ENCODE data around the gene GIMAP2. TPM values are rescaled to one million over a fixed set of nuclear protein-coding genes. Genes with fewer than 3 reads are reported as not detected.

GIMAP2 gene
- total RNA-seq, 1 donor from 2014 or later = not detected

DNA sequence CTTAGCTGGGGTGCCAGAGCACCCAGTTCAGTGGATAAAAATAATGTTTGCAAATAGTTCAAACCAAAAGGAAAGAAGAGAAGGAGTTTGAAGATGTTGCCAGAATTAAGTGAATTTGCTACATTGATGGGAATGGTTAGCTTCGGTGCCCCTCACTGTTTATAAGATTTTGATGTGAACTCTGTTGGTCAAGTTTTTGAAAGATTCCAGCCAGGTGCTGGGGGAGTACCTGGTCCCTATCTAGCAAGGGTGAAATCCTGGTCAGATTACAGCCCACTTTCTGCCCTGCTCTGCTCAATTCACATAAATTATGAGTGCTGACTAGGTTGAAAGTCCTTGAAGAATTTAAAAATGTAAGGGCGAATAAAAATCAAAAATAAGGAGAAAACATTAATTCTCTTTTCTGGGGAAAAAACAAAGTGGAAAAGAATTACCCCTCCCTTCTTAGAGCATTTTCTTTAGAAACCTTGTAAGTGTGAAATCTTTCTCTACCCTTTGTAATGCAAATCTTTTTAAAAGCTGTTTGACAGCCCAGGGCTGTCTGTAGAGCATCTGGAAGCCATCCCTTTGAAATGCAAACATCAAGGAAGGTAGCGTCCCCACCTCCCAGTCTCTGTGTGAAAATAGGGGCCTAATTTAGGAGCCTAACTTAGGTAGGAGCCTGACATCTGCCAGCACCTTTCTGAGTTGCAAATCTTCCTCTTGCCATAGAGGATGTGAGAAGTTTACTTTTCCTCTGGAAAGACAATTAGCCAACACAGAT lies 50.3 kb downstream of the GIMAP2 start:
- Histone ChIP-seq H3K27me3 (peaks cover 100% of the 10 kb centered on the region), H3K27ac (no peak overlapping the region), H3F3A (ENCODE audit: low read depth) (no peaks in the 10 kb centered on the region), H3K9ac (no peak overlapping the region), H3K9me3 (ENCODE audit: low read depth) (no peaks in the 10 kb centered on the region), H2AFZ (replicated peaks) (no peak overlapping the region), H3K4me3 (no peak overlapping the region), H3K79me2 (ENCODE audit: low read depth) (no peaks in the 10 kb centered on the region), H4K20me1 (ENCODE audit: low read depth) (no peaks in the 10 kb centered on the region), H3K4me2 (peak overlapping the region; percentile 39), H3K4me1 (peaks cover 16% of the 10 kb centered on the region), H3K36me3 (no peaks in the 10 kb centered on the region)
- no peak overlapping the region for H3K27ac Mint-ChIP-seq
- H3K36me3 Mint-ChIP-seq = no peaks in the 10 kb centered on the region
- H3K27me3 Mint-ChIP-seq (ENCODE audit: insufficient read depth, low read depth) = peaks cover 17% of the 10 kb centered on the region
- H3K4me1 Mint-ChIP-seq = peaks cover 19% of the 10 kb centered on the region
- no peaks in the 10 kb centered on the region for H3K9me3 Mint-ChIP-seq
- TF ChIP-seq, protein P1, sequence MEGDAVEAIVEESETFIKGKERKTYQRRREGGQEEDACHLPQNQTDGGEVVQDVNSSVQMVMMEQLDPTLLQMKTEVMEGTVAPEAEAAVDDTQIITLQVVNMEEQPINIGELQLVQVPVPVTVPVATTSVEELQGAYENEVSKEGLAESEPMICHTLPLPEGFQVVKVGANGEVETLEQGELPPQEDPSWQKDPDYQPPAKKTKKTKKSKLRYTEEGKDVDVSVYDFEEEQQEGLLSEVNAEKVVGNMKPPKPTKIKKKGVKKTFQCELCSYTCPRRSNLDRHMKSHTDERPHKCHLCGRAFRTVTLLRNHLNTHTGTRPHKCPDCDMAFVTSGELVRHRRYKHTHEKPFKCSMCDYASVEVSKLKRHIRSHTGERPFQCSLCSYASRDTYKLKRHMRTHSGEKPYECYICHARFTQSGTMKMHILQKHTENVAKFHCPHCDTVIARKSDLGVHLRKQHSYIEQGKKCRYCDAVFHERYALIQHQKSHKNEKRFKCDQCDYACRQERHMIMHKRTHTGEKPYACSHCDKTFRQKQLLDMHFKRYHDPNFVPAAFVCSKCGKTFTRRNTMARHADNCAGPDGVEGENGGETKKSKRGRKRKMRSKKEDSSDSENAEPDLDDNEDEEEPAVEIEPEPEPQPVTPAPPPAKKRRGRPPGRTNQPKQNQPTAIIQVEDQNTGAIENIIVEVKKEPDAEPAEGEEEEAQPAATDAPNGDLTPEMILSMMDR (IDR thresholded peaks at IDR 0.05) = no peak
- TF ChIP-seq EZH2phosphoT487 (IDR thresholded peaks at IDR 0.05) (no peak), EZH2 (IDR thresholded peaks at IDR 0.05) (no peak)
- peak; percentile 49 for DNase-seq (ENCODE audit: low spot score)
- no peak overlapping the region for H3K4me3 Mint-ChIP-seq

DNA sequence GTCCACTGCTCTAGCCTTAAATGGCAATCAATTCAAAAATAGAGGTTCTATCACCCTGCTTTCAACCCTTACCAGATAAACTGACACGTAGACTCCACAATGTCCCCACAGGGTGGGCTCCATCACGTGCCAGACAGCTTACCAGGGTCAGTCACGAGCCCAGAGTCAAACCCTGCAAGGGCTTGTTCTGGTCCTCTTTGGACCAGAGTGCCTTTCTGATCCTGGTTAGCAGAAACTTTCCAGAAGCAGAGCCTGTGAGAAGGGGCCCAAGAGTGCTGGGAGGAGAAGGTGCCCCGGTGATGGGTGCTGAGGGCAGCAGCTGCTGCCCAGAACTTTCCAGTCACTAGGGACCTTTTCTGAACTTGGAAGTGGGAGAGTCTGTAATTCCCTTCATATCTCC lies 51.4 kb downstream of the GIMAP2 start:
- TF ChIP-seq EZH2phosphoT487 (IDR thresholded peaks at IDR 0.05) = no peak
- TF ChIP-seq, protein P1 (IDR thresholded peaks at IDR 0.05) = no peak
- TF ChIP-seq EZH2 (IDR thresholded peaks at IDR 0.05) = no peak
- H3K27ac ChIP-seq = no peak overlapping the region

DNA sequence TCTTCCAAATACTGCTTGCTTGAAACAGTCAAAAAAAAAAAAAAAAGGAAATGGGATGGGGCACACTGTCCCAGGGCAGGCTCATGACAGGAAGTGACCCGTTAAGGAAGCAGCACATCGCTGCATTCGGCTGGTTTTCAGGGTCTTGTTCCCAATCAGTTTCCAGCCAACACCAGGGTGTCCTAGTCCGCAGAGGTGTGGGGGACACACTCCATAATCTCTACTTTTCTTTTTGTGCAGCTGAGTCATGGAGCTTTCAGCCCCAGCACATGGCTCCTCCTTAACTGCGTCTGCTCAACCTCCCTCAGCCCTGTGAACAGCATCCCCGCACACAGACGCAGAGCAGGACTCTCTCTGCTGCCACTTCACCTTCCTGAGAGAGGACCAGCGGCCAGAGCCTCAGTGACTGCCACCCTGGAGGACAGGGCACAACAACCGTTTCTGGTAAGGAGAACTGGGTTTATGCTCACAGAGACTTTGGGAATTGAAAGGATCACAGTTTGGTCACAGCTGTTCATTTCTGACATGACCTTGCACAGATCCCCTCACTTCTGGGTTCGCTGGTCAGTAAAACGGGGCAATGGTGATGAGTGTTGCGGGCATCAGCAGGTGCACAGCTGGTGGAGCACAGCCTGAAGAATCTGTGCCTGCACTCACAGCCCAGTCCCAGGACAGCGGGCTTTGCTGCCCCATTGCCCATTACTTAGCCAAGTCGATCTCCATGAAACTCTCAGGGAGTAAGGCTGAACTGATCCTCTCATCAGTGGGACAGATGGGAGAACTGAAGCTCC lies 52.0 kb downstream of the GIMAP2 start, which contains the start of gene GIMAP5:
GIMAP5 (plus strand) TSS at position 154 of the 791 bp plus-strand sequence. CDS start 3,467 bp downstream, outside the sequence.
- no peaks in the 10 kb centered on the region for H3K36me3 Mint-ChIP-seq
- Histone ChIP-seq H3F3A (ENCODE audit: low read depth) (no peaks in the 10 kb centered on the region), H3K9me3 (ENCODE audit: low read depth) (no peaks in the 10 kb centered on the region), H3K4me2 (peak within 1 kb of the TSS; percentile 39), H3K27ac (no peak within 1 kb of the TSS), H3K36me3 (no peaks in the 10 kb centered on the region), H3K79me2 (ENCODE audit: low read depth) (no peaks in the 10 kb centered on the region), H4K20me1 (ENCODE audit: low read depth) (no peaks in the 10 kb centered on the region), H3K4me3 (no peak within 1 kb of the TSS), H3K27me3 (peaks cover 100% of the 10 kb centered on the region), H2AFZ (replicated peaks) (no peak within 1 kb of the TSS), H3K9ac (no peak within 1 kb of the TSS), H3K4me1 (peaks cover 16% of the 10 kb centered on the region)
- DNase-seq (ENCODE audit: low spot score) = no peak
- peaks cover 5% of the 10 kb centered on the region for H3K9me3 Mint-ChIP-seq
- no peak within 1 kb of the TSS for H3K27ac Mint-ChIP-seq
- H3K4me1 Mint-ChIP-seq = peaks cover 19% of the 10 kb centered on the region
- TF ChIP-seq EZH2 (IDR thresholded peaks at IDR 0.05) = no peak
- TF ChIP-seq, protein P1 (IDR thresholded peaks at IDR 0.05) = no peak
- no peak for TF ChIP-seq EZH2phosphoT487 (IDR thresholded peaks at IDR 0.05)
- no peak within 1 kb of the TSS for H3K4me3 Mint-ChIP-seq
- H3K27me3 Mint-ChIP-seq (ENCODE audit: insufficient read depth, low read depth) = peaks cover 18% of the 10 kb centered on the region

More for the DNA sequence above, 51.4 kb downstream of the GIMAP2 start:
- DNase-seq (ENCODE audit: low spot score) = no peak
- H3K9me3 ChIP-seq (ENCODE audit: low read depth) = no peaks in the 10 kb centered on the region
- no peak overlapping the region for H3K4me3 Mint-ChIP-seq
- H3K9me3 Mint-ChIP-seq = peaks cover 2% of the 10 kb centered on the region
- no peak overlapping the region for H3K4me2 ChIP-seq
- no peak overlapping the region for H3K4me3 ChIP-seq
- H3K27me3 ChIP-seq = peaks cover 100% of the 10 kb centered on the region
- peaks cover 17% of the 10 kb centered on the region for H3K27me3 Mint-ChIP-seq (ENCODE audit: insufficient read depth, low read depth)
- no peak overlapping the region for H3K9ac ChIP-seq
- no peaks in the 10 kb centered on the region for H4K20me1 ChIP-seq (ENCODE audit: low read depth)
- no peaks in the 10 kb centered on the region for H3K36me3 ChIP-seq
- no peak overlapping the region for H3K27ac Mint-ChIP-seq
- no peaks in the 10 kb centered on the region for H3F3A ChIP-seq (ENCODE audit: low read depth)
- H2AFZ ChIP-seq (replicated peaks) = no peak overlapping the region
- peaks cover 19% of the 10 kb centered on the region for H3K4me1 Mint-ChIP-seq
- peaks cover 16% of the 10 kb centered on the region for H3K4me1 ChIP-seq
- H3K79me2 ChIP-seq (ENCODE audit: low read depth) = no peaks in the 10 kb centered on the region
- H3K36me3 Mint-ChIP-seq = no peaks in the 10 kb centered on the region
